Left kidney (tissue), 2 donors: ENCODE results near the gene DEXI. TPM values are rescaled to one million over a fixed set of nuclear protein-coding genes. Genes with fewer than 3 reads are reported as not detected.
"Not testable (repeated sequence)": the region's sequence is repeated elsewhere in the genome, so short reads cannot be mapped to it uniquely, and the experiment has no call there.

Experiments
- DNase-seq: peaks from one replicate; pipeline ENCODE4 v3.0.0-alpha.2; 2013
- polyA plus RNA-seq: library from polyadenylated mRNA; unstranded; fragments of 120-200 nt; gene quantifications from one replicate; pipeline ENCODE4 v1.2.1, GENCODE V29; 2013; ENCODE audit not compliant: insufficient read length

The DEXI gene
- polyA plus RNA-seq, 1 donor: 42.6 TPM

DNA sequence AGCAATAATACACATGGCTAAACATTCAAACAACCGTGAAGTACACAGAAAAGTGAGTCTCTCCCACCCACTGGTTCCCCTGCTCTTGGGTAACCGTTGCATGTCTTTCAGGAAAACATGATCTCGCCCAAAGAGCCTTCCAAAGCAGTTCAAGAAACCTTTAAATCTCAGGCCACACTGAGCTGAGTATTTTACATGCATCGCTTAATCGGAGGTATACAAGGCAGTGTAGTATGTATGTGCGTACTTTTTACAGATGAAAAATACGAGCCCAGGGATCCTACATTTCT, 741 bp upstream of the DEXI start:
- DNase-seq: no peak

DNA sequence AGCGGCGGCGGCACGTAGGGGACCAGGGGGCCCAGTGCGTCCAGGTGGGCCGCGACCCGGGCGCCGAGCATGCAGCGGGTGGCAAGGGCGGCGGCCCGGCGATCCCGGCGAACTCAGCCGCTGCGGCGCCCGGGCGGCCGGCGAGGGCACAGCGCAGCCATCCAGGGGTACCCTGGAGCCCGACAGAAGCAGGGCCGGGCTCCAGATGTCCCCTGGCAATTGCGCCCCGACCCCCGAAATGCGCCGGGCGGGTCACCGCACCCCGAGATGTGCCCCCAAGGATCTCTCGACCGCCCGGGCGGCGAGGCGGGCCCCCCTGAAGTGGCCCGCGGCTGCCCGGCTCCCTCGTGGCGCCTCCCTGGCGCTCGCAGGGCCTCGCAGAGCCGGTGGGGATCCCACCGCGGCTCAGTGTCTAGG, 325 bp downstream of the DEXI start:
- DNase-seq: not testable (repeated sequence)

DNA sequence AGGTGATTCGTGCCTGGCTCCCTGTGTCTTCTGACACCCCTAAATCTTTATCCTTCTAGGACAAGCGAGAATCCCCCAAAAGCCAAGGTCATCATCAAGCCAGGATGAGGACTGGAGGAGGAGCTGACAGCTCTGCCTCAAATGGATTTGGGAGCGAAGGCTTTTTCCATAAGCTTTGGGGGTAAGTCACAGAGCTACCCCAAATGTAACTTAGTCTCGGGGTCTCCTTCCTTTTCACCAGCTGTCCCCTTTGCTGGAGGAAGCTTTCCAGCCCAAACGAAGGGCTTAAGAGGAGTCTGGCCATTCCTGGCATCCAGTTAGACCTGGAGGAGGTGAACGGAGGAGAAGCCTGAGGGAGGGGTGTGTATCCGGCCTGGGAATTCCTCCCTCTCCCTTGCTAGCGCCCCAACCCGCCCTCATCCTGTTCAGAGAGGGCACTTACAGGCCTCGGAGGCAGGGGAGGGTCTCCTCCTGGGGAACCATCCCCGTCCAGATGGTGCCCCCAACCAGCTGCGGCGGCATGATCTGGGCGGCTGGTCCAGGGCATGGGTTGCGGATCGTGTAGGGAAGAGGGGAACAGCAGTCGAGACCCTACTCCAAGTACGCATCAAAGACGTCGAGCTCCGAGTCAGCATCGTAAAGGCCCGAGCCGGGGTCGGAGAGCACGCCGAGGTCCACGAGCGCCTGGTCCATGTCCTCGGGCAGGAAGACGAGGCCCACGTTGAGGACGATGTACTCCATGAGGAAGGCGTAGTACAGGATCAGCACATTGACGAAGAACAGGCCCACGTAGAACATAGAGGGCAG, 938 bp downstream of the DEXI start:
- no peak for DNase-seq

DNA sequence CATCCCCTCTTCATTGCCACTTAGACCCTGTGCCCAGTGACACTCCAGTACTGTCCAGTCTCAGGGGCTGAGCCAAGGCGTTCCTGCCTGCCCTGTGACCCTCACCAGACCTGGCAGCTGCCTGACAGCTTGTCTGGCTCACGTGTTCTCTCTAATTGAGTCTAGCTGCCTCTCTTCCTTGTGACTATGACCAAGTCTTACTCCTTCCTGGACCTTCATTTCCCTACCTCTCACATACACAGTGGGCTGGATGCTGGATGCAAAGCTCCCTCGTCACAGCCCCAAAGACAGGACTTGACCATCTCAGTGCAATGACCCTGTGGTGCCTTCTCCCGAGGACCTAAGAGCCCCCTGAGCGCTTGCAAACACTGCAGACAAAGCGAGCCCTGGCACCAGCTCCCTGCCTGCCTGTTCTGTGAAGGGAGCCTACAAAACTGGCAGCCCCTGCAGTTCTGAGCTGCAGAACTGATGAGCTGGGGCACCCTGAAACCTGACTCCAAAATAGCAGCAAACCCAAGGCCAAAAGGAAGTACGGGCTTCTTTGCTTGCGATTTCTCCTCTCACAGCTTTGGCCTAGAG, 1.7 kb downstream of the DEXI start:
- no peak for DNase-seq

DNA sequence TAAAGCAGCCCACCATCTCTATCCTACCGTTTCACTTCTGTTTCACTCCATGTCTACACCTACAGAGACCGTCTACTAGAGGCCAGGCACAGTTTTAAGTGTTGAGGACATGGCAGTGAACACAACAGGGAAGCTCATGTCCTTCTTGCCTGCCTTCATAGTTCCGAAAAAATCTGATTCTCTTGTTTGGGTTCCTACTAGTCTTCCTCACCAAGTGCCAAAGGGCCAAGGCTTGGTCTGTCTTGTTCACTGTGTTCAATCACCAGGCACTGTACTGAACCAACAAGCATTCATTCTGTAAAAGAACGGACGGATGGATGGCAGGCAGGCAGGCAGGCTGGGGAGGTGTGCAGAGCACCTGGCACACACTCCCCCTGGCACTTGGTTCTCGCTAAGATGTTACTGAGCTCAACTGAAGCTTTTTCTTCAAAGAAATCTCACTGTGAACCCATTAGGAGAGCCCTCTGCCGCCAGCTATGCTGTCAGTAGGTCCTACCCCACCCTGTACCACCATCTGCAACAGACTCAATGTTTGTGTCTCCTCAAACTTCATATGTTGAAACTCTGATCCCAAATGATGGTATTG, 2.5 kb downstream of the DEXI start:
- no peak for DNase-seq

DNA sequence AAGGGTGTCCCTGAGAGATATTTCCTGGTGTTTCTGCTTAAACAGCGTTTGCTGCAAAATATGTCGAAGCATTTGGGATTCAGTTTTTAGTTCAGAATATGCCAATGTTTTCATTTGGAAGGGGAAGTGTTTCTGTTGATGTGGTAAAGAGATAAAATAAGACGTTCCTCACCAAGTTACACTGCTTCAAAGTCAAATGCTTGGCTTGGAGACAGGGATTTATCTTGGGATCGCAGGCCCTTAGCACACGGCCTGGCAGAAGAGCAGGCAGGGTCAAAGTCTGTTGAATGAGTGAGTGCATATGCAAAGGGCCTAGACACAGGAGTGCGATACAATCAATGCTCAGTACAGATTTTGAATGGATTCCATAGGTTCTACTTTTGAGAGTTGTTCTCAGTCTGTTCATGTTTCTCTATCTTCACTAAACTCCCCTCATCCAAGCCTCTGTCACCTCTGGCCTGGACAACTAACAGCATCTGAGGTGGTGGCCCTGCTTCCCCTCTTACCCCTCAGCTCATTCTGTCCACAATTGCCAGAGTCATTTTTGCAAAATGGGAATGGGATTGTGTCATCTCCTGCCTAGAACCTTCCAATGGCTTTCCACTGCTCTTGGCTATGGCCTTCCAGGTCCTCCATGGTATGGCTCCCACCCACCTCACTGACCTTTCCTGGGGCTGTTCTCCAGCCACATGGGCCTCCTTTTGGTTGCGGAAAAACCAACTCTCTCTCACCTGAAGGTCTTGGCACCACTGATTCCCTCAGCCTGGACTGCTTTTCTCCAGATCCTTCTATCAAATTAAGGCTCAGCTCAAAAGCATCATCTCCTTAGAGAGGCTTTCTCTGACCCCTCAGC, 3.2 kb downstream of the DEXI start:
- no peak for DNase-seq

DNA sequence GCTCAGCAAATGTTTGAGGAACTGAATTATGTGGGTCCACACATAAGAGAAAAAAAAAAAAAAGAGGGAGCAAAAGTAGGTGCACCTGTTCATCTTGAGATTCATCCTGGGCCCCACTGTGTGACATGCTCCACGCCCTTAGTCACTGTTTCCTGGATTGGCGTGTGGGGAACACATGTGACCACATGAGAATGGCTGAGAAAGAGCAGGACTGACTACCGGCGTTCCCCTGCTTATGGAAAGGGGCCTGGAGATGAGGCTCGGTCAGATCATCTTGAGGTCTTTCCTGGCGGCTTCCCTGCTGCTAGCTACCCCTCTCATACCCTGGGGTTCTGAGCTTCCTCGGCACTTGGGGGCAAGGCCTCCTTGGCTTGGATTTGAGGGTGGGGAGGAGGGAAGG, 3.9 kb downstream of the DEXI start:
- no peak for DNase-seq

DNA sequence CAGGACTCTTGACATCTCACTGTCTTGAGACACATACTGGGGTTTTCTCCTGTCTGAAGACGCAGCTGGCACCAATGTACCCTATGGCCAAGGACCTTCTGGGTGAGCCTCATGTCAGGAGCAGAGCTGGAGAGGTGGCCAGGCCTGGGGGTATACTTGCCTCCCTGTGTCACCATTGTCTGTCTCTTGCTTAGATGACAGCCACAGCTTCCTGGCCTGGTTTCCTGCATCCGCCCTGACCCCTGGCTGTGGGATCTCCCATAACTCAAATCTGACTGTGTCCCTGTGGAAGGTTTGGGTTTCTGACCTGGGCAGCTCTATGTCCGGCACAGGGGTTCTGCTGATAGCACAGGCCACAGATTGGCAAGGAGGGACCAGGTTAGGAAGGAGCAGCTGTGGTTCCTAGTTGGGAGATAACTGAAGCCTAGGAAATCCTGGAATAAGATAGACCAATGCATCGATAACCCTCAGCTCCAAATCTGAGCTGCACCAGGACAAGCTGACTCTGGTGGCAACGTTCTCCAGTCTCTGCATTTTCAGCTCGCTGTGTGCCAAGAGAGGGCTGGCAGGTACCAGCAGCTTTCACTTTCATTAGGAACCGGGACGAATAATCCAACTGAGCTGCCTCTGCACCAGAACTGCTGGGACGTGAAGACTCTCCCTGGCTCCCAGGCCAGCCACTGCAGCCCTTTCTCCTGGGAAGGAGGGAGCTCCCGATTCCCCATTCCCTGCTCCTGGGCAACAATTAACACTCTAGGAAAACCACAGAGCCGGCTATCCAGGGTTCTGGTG, 5.0 kb downstream of the DEXI start:
- no peak for DNase-seq

DNA sequence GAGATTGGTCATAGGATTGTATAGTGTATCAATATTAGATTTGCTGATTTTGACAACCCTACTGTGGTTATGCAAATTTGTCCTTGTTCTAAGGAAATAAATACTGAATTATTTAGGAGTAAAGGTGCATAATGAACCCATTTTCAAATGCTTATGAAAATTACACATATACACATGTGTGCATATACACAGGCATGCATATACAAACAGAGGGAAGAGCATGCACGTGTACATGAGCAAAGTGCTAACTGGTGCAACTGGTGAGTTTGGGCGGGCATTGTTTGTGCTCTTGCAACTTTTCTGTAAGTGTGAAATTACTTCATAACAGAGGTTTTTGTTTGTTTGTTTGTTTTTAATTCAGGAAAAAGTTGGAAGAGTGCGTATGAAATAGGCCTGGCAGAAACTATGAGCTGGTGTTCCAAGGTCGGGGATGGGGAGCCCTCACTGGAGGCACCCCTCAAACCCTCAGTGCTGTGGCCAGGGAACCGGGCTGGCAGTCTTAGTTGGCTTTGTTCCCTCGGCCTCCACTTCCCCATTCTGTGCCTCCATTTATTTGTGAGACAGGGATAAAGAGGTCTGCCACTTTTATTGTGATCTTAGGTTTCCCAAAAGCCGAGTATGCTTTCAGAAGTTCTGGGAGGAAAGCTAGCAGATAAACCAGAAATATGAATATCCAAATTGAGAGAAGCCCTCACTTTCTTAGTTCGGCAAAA, 5.8 kb downstream of the DEXI start:
- no peak for DNase-seq

DNA sequence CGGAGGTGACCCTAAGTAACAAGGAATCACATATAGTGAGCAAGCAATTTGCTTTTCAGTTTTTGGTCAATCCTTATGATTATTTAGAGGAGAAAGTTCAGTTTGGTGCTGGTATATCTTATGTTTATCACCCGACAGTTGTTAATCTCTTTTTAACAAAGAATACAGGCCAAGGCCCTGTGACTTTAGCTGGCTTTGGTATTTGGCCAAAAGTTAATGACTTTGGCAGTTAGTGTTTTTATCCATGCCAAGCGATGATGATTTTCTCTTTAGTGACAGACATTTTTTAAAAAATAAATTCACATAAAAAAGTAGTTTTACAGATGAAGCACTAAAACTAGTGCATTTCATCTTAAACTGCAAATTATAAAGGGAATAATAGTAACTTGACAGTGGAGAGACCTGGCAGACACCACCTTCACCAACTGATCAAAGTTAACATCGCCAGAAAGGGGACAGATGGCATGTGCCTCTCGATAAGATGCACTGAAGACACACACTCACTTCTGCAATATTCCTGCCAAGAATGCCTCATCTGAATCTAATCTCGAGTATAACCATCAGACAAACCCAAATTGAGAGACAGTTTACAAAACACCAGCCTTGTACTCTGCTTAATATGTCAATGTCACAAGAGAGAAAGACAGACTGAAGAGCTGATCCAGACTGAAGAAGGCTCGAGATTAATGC, 6.9 kb downstream of the DEXI start:
- no peak for DNase-seq

DNA sequence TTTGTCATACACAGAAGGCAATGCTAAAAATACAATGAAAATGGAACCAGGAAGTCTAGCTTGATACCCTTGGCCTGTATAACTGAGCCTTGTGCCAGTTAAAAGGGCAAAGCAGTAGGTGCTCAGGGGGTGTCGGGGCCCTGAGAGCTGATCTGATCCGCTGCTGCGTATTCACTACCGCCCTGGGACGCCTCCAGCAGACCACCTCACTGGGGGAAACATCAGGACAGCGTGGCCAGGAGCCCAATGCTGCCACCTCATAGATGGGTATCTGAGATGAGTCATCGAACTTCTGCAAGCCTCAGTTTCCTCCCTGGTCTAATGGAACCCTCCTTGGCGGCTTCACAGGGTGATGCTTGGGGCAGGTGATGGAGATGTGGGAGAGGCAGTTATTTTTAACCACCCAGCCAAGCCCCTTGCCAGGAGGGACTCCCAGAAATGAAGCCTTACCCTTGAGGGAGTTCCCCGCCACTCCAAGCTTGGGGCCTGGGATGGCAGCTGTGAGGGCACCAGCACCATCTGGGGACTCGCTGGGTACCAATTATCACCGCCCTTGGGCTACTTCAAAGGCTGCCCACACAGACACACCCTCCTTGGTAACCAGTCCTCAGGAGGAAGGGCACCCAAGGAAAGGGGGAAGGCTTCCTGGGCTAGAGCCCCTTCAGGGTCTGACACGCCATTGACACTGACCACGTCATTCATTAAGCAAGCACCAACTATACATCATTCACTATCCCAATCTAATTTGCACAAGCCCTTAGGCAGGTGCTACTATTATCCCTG, 7.8 kb downstream of the DEXI start:
- no peak for DNase-seq

DNA sequence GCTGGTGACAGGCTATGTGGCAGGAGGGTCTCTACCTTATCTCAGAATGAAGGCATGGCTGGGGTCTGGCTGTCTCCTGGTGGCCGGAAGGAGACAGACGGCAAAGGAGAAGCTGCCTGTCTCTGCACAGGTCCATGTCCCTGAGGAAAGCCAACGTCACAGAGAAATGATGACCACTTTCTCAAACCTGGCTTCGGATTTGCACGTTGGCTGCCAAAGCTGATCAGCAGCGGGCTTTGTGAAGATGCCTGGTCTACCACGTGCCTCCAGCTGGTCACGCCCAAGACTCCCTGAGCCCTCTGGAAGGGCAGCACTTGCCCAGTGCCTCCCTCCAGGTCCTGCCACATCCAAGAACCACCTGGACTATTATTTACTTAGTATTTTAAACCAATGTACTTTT, 8.4 kb downstream of the DEXI start:
- DNase-seq: no peak

DNA sequence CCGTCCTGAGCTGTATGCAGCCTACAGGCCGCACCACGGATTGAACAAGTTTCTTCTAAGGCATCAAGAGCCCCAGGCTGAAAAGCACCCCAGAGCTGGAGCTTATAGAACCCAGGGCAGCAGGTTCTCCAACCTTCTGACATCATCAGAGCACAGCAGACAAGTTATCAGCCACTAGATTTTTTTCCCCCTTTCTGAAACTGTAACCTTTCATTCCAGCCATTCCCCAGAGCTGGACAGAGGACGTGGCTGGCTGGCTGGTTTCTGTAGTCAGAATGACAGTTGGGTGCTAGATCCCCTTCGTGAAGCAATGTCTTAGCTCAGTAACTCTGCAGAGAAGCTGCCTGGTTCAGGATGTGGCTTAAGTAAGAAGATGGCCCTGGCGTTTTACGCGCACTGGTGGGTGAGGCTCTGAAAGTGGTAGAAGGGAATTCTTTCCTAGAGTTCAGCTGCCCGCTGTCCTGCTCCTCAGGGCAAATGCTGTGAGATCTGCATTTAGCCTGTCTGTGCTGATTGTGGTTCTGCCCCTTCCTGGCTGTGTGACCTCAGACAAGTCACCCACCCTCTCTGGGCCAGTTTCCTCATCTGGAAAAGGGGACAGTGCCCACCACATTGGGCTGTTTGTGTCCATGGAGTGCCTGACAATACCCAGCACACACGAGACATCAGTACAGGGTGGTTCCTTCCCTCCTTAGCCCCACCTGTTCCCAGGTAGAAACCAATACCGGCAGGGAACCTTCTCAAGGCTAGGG, 9.1 kb downstream of the DEXI start:
- no peak for DNase-seq

DNA sequence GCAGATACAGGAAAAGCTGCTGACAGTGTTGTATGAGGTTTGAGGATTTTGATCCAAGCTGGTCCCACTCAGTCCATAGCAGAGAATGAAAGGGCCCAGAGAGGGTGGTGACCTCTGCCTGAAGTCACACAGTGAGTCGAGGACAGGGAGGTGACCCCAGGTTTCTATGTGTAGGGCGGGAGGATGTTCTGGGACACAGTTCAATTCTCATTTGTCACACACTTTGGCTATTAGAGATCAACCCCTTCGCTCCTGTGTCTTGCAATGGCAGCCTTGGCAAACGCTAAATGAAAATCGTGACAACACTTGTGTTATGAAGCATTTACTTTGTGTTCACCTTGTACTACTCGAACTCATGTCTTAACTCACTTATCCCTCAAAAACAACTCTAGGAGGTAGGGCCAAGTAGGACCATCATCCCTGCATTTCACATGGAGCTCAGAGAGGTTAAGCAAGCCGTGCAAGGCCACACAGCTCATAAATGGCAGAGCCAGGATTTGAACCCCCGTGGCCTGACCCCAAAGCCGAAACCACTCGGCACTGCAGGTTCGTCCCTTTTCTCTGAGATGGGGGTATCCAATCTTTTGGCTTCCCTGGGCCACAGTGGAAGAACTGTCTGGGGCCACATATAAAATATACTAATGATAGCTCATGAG, 10.2 kb downstream of the DEXI start:
- DNase-seq: no peak

DNA sequence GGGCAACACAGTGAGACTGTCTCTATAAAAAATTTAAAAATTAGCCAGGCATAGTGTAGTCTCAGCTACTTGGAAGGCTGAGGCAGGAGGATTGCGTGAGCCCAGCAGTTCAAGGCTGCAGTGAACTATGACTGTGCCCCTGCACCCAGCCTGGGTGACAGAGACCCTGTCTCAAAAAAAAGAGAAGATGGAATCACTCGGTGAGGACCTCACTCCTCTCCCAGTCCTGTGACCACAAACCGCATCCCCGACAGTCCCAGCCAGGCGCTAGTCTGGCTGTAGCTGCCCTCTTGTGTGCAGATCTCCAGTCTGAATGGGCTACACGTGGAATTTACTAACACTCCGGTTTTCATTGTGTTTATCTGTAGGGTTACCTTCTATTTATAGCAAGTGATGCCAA, 11.1 kb downstream of the DEXI start:
- DNase-seq: no peak

DNA sequence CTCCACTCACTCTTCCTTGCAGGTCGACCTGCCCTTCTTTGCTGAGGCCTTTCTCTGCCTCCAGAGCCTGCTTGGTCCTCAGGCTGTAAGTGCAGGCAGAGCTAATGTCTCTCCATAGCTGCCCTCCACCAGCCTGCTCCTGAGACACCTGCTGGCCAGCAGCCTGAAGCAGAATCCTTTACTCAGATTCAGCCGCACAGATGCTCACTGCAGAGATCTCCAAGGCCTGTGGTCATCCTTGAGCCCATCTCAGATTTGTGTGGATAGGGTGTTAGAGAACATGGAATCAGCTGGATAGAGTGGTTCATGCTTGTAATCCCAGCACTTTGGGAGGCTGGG, 11.5 kb downstream of the DEXI start:
- DNase-seq: no peak

DNA sequence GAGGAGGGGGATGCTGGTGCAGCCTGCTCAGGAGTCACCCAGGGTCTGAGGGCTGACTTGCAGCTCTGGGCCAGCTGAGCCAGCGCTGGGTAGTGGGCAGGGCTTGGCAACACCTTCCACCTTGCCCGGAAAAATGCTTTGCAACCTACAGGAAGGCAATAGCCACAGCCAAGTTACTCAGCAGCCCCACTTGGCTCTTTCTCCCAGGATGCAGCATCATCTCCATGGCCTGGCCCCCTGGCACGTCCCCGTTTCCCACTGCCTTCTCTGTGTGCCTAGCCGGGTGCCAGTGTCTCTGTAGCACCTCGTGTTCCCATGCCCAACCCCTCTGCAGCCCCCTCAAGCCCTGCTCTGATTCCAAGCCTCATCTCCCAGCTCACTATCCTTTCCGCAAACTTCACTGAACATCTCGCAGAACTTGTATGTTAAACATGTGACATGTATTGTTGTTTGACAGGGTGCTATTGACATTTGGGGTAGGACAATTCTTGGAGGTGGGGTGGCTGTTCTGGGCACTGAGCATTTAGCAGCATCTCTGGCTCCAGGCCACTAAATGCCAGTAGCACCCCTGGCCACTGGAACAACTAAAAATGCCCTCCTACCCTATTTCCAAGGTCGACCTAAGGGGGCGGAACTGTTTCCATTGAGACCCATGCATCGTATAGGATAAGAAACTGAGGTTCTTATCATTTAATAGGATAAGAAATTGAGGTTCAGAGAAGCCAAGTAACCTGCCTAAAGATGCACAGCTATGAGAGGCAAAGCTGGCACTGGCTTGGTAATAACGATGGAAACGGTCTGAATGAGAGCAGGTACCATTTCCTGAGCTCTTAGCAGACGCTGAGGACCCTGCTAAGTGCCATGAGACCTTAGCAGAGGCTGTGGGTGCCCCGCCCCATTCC, 12.2 kb downstream of the DEXI start:
- DNase-seq: no peak

DNA sequence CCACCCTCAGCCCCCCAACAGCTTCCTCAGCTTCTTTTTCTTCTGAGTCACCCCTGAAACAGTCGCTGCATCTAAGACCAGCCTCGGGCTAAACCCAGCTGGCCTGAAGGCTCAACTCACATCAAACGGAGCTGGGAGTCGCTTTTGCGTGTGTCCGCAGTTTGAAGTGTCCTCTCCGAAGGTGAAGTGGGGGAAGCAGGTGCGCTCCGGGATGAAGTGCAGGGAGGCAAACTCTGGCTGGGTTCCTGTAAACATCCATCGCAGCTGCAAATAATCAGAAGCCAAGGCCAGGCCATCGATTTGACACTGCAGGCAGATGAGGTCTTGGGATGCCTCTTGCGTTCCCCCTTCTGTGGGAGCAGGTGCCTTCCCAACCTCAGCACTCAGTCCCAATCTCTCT, 13.2 kb downstream of the DEXI start:
- DNase-seq: not testable (repeated sequence)
